Large intestine (tissue), 3 donors: ENCODE measurements around the gene NIBAN1. TPM values are rescaled to one million over a fixed set of nuclear protein-coding genes. Genes with fewer than 3 reads are reported as not detected.

Experiments
- DNase-seq, 2 donors: peaks; one replicate each; pipeline versions ENCODE4 v3.0.0 to v3.0.0-alpha.2; 2013
- H3K27ac ChIP-seq: one replicate; pipeline ENCODE4 v1.5.1; 2013; ENCODE audit warnings: low read length
- H3K27me3 ChIP-seq: 2 replicates; pipeline ENCODE4 v1.6.1; 2013; ENCODE audit warnings: low read length; ENCODE audit not compliant: control insufficient read depth, insufficient read depth
- H3K36me3 ChIP-seq: 2 replicates; pipeline ENCODE4 v1.6.1; 2013; ENCODE audit warnings: low read length; ENCODE audit not compliant: control insufficient read depth, insufficient read depth
- H3K4me1 ChIP-seq: one replicate; pipeline ENCODE4 v1.6.1; 2013; ENCODE audit warnings: low read length; ENCODE audit not compliant: control insufficient read depth, insufficient read depth
- H3K4me3 ChIP-seq: one replicate; pipeline ENCODE4 v1.5.1; 2013; ENCODE audit warnings: low read length
- H3K9me3 ChIP-seq: one replicate; pipeline ENCODE4 v1.6.1; 2013; ENCODE audit warnings: mild to moderate bottlenecking, low read depth, low read length, moderate library complexity; ENCODE audit not compliant: control insufficient read depth
- WGBS: methylation state at CpG from one replicate; pipeline ENCODE4 v1.1.5; 2013; ENCODE audit warnings: low lambda C conversion rate; ENCODE audit not compliant: insufficient coverage; 5-methylcytosine and 5-hydroxymethylcytosine counted together
- polyA plus RNA-seq: library from polyadenylated mRNA; unstranded; fragments of 120-200 nt; gene quantifications from one replicate; pipeline ENCODE4 v1.2.1, GENCODE V29; 2013

The NIBAN1 gene
- polyA plus RNA-seq, 1 donor = 5.1 TPM

DNA sequence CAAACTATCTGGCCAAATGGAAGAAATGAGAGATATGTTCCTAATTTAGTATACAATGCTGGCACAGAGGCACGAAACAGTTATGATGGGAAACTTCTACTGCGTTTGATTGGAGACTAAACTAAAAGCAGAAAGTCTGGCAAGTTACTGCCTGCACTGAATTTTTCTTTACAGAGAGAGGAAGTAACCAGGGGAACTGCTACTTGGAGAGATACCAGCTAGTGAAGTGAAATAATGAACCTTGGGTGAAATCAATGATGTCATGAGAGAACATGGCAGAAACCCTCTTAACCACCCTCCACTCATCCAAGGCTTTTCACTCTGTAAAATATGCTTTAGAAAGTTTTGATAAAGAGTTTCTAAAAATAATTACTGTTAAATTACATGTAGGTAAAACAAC, 29.3 kb downstream of the NIBAN1 start:
- Histone ChIP-seq H3K36me3 (no peaks in the 10 kb centered on the region), H3K4me3 (no peak overlapping the region), H3K9me3 (no peaks in the 10 kb centered on the region), H3K4me1 (no peaks in the 10 kb centered on the region), H3K27ac (no peak overlapping the region), H3K27me3 (no peaks in the 10 kb centered on the region)
- DNase-seq = no peak
- 90% methylated on average over 2 of the region's 2 CpGs for WGBS

DNA sequence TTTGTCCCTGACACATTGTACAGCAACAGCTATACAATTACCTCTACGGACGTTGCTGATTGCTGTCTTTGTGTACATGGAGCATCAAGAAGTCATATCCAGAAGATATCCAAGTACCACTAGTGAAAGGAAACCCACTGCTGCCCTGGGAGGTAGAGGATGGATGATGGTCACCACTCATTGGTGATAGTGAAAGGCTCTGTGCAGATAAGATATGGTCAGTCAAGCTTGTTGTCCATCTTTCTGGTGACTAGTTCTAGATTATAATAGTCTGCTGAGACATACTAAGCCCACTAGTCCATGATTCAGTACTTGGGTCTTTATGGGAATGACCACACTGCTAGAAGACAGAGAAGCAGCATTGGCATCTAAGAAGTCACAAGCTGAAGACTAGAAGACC, 30.3 kb downstream of the NIBAN1 start:
- H3K27ac ChIP-seq = no peak overlapping the region
- DNase-seq = no peak
- no peaks in the 10 kb centered on the region for H3K27me3 ChIP-seq
- no CpG with 5 or more reads among the region's 2 CpGs for WGBS
- no peaks in the 10 kb centered on the region for H3K9me3 ChIP-seq
- no peak overlapping the region for H3K4me3 ChIP-seq
- H3K36me3 ChIP-seq = no peaks in the 10 kb centered on the region
- H3K4me1 ChIP-seq = no peaks in the 10 kb centered on the region

DNA sequence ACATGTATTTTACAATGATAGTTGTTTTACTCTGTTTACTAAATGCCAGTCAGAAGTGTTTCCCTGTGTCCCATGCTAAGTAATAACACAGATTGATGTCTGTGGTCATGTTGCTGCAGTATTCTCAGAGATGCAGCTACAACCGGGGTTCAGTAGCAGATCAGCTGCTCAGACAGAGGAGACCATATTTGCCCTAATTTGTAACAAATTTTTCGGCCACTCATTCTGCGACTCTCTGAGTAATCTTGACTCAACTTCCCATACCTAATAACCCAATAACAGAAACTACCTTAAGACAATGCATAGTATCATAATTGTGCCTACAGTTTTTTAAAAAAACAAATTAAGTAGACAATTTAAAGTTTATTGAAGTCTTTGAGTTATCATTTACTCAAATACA, 32.6 kb downstream of the NIBAN1 start:
- no peaks in the 10 kb centered on the region for H3K27me3 ChIP-seq
- H3K9me3 ChIP-seq = no peaks in the 10 kb centered on the region
- no peak overlapping the region for H3K27ac ChIP-seq
- no peak overlapping the region for H3K4me3 ChIP-seq
- no peak for DNase-seq
- WGBS = 100% methylated on average over 2 of the region's 3 CpGs
- no peaks in the 10 kb centered on the region for H3K36me3 ChIP-seq
- H3K4me1 ChIP-seq = no peaks in the 10 kb centered on the region

DNA sequence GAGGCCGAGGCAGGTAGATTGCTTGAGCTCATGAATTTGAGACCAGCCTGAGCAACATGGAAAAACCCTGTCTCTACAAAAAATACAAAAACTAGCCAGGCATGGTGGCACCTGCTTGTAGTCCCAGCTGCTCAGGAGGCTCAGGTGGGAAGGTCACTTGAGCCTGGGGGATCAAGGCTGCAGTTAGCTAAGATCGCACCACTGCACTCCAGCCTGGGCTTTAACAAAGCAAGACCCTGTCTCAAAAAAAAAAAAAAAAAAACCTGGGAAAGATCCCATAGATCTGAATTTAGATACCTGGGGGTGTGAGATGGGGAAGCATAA, 32.9 kb downstream of the NIBAN1 start:
- H3K27ac ChIP-seq = no peak overlapping the region
- WGBS = 100% methylated on average over 1 of the region's 2 CpGs
- no peaks in the 10 kb centered on the region for H3K36me3 ChIP-seq
- no peak overlapping the region for H3K4me3 ChIP-seq
- H3K4me1 ChIP-seq = no peaks in the 10 kb centered on the region
- H3K27me3 ChIP-seq = no peaks in the 10 kb centered on the region
- no peak for DNase-seq
- H3K9me3 ChIP-seq = no peaks in the 10 kb centered on the region

DNA sequence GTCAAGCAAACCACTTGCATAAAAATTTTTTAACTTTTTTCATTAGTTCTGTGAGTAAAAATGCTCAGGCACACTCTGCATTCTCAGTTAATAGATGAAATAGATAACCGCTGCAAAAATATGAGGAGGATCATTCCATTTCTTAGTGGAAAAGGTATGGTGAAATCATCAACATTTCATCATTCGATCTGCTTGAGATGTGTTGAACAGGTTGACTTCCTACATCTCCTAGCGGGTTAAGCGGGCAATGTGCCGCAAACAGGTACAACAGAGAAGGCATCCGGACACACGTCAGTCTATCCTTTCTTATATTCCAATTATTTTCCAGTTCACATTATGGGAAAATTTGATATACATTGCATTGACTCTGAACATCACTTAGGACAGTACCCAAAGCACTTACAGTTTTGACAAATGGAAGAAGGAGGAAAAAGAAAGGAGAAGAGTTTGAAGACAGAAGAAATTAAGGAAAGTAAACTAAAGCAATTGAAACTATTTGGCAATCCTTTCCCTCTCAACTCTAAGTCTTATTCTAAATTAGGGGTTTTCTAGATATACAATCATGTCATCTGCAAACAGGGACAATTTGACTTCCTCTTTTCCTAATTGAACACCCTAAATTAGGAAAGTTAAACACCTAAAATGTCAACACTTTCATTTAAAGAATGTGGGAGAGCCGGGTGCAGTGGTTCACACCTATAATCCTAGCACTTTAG, 33.5 kb downstream of the NIBAN1 start:
- Histone ChIP-seq H3K9me3 (no peaks in the 10 kb centered on the region), H3K27me3 (no peaks in the 10 kb centered on the region), H3K4me3 (no peak overlapping the region), H3K36me3 (no peaks in the 10 kb centered on the region), H3K4me1 (no peaks in the 10 kb centered on the region), H3K27ac (no peak overlapping the region)
- WGBS = no CpG with 5 or more reads among the region's 8 CpGs
- DNase-seq = no peak

DNA sequence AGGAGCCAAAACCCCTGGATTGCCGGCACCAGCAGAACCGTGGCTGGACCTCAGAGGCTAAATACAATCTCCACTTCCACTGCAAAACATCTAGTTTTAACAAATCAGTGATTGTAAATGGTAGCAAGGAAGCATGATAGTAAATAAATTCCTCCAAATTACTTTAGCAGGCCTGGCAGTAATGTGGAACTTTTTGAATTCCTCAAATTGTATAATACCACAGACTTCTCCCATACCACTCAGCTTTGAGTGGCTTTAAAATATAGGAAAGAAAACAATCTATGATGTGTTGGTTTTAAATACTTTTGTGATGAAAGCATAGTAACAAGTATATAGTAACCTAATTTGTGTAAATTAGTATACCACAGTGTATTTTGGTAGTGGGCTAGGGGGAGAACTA, 34.1 kb downstream of the NIBAN1 start:
- Histone ChIP-seq H3K27me3 (no peaks in the 10 kb centered on the region), H3K9me3 (no peaks in the 10 kb centered on the region), H3K4me3 (no peak overlapping the region), H3K27ac (no peak overlapping the region), H3K36me3 (no peaks in the 10 kb centered on the region), H3K4me1 (no peaks in the 10 kb centered on the region)
- no peak for DNase-seq
- WGBS = no CpG with 5 or more reads among the region's 2 CpGs

DNA sequence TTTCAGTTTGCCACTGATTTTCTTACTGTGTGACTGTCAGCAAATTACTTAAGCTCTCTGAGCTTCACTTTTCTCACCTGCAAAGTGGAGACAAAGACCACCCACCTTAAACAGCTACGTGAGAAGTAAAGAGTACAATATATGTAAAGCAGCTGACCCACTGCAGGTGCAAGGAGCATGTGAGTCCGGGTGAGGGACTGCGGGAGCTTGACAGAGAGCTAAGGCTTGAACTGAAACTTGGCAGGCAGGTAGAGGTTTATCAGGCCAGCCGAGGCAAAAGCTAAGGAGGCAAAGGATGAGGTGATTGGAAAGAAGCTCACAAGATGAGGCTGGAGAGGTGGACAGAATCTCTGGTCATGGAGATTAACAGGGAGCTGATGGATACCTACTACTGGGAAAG, 36.6 kb downstream of the NIBAN1 start:
- WGBS = no CpG with 5 or more reads among the region's 4 CpGs
- Histone ChIP-seq H3K4me3 (no peak overlapping the region), H3K4me1 (no peaks in the 10 kb centered on the region), H3K36me3 (no peaks in the 10 kb centered on the region), H3K9me3 (no peaks in the 10 kb centered on the region), H3K27ac (no peak overlapping the region), H3K27me3 (no peaks in the 10 kb centered on the region)
- no peak for DNase-seq

DNA sequence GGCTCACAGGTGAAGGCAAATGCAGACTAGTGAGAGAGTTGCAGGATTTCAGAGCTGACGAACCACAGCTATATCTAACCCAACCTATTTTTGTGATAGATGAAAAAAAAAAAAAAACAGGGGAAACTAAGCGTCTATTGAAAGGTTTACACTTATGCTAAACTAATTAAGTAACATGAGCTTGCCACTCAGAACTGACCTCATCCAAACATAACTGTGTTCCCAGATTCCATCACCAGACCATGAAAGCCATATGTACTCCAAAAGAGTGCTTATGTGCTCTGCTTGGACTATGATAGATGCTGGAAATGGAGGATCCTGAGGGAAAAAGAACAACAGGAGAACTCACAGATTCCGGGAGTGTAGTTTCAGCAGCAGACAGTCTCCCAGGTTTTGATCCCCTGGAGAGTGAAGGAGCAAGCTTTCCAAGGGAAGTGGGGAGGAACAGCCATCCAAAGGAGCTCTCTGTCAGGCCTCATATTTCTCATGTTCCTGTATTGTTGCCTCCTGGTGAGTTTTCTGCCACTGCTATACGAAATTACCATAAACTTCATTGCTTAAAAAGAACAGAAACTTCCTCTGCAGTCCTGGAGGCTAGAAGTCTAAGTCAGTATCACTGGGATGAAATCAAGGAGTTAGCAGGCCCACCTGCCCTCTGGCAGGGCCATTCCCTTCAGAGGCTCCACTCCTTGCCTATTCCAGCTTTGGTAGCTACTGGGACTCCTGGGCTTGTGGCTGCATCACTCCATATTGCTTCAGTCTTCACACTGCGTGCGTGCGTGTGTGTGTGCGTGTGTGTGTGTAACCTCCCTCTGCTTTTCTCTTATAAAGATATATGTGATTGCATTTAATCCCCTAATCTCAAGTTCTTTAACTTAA, 38.1 kb downstream of the NIBAN1 start:
- WGBS = 86% methylated on average over 1 of the region's 8 CpGs
- Histone ChIP-seq H3K27me3 (no peaks in the 10 kb centered on the region), H3K9me3 (no peaks in the 10 kb centered on the region), H3K36me3 (no peaks in the 10 kb centered on the region), H3K4me3 (no peak overlapping the region), H3K4me1 (no peaks in the 10 kb centered on the region), H3K27ac (no peak overlapping the region)
- no peak for DNase-seq

DNA sequence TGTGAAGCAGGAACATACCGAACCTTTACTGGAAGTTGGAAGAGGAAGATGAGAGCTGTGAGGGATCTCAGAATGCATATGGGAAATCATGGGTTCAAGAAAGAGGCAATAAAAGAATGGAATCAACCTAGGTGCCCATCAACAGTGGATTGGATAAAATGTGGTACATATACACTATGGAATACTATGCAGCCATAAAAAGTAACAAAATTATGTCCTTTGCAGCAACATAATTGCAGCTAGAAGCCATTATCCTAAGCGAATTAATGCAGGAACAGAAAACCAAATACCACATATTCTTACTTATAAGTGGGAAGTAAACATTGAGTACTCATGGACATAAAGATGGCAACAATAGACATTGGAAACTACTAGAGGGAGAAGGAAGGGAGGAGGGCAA, 40.4 kb downstream of the NIBAN1 start:
- H3K36me3 ChIP-seq = no peaks in the 10 kb centered on the region
- H3K4me3 ChIP-seq = no peak overlapping the region
- no peaks in the 10 kb centered on the region for H3K27me3 ChIP-seq
- H3K4me1 ChIP-seq = no peaks in the 10 kb centered on the region
- no peak overlapping the region for H3K27ac ChIP-seq
- DNase-seq = no peak
- 100% methylated on average over 1 of the region's 2 CpGs for WGBS
- no peaks in the 10 kb centered on the region for H3K9me3 ChIP-seq

DNA sequence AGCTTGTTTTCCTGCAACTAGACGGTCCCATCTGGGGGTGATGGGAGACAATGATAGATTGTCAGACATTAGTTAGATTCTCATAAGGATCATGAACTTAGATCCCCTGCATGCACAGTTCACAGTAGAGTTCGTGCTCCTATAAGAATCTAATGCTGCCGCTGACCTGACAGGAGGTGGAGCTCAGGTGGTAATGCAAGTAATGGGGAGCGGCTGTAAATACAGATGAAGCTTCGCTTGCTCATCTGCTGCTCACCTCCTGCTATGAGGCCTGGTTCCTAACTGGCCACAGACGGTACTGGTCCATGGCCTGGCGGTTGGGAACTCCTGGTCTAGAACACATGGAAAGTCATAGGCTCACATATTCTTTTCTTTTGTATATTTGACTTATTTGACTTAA, 42.0 kb downstream of the NIBAN1 start:
- Histone ChIP-seq H3K36me3 (no peaks in the 10 kb centered on the region), H3K4me3 (no peak overlapping the region), H3K27ac (no peak overlapping the region), H3K4me1 (no peaks in the 10 kb centered on the region), H3K9me3 (no peaks in the 10 kb centered on the region), H3K27me3 (no peaks in the 10 kb centered on the region)
- no peak for DNase-seq
- 100% methylated on average over 1 of the region's 7 CpGs for WGBS

DNA sequence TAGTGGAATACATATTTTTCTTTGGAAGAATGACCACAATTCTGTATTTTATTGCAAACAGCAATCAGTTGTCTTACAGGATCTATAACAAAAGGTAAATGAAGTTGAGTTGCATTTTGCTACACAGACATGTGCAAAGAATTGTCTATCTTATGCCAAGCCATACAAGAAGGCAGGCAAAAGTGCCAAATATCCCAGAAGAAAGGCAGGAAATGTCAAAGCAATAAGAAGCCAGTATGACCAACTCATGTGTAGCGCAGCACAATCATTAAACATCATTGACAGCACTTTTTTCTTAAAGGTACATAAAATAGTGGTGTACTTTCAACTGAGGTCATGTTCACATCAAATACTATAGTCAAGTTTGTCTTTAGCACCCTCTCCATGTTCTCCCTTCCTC, 42.7 kb downstream of the NIBAN1 start:
- Histone ChIP-seq H3K27me3 (no peaks in the 10 kb centered on the region), H3K4me3 (no peak overlapping the region), H3K27ac (no peak overlapping the region), H3K36me3 (no peaks in the 10 kb centered on the region), H3K4me1 (no peaks in the 10 kb centered on the region), H3K9me3 (no peaks in the 10 kb centered on the region)
- DNase-seq = no peak
- WGBS = 100% methylated on average over 1 of the region's 1 CpG
